AG04450 (cell line): ENCODE results near the gene CNTN5. TPM values are rescaled to one million over a fixed set of nuclear protein-coding genes. Genes with fewer than 3 reads are reported as not detected.

Experiments used
- CTCF ChIA-PET: fragments of 300-600, 350-600 bp; formaldehyde crosslinking; extraction: SDS; loops from one replicate; lab custom pipeline; 2022; ENCODE audit warnings: antibody characterized with exemption, inconsistent platforms; lab: Charles Lee
- POLR2A ChIA-PET: fragments of 350-600 bp; formaldehyde crosslinking; extraction: SDS; loops from one replicate; lab custom pipeline; 2021; ENCODE audit warnings: antibody characterized with exemption, inconsistent platforms; lab: Yijun Ruan, JAX
- DNase-seq: peaks from one replicate; pipeline ENCODE4 v3.0.0-alpha.2; 2011; ENCODE audit warnings: low read depth, low spot score
- H3K27ac ChIP-seq: one replicate; pipeline ENCODE4 v1.5.1; 2012; ENCODE audit warnings: low read depth, low read length, control low read depth
- H3K27me3 ChIP-seq: one replicate; pipeline ENCODE4 v1.6.0; 2012; ENCODE audit warnings: low read length; ENCODE audit not compliant: control insufficient read depth, insufficient read depth
- H3K4me3 ChIP-seq: 2 replicates; pipeline ENCODE4 v1.5.1; 2011; ENCODE audit warnings: mild to moderate bottlenecking, low read depth, low read length, control low read depth
- H3K9me3 ChIP-seq: 2 replicates; pipeline ENCODE4 v1.5.1; 2012; ENCODE audit warnings: low read length; ENCODE audit not compliant: control insufficient read depth, insufficient read depth
- CTCF ChIP-seq: IDR thresholded peaks from 2 replicates; pipeline ENCODE4 v1.5.1; 2011; ENCODE audit warnings: low read depth, low read length, control low read depth, inconsistent platforms
- polyA plus RNA-seq: library from polyadenylated mRNA; depleted of rRNA; stranded (reverse); fragments of >200 nt; gene quantifications from 2 replicates; pipeline ENCODE4 v1.2.3, GENCODE V29; 2011

The CNTN5 gene
- polyA plus RNA-seq, 1 experiment, result not detected

- DNase-seq, result no peak
- CTCF ChIA-PET, result no interaction called here
Measured at GRCh38 chr11:99464985-99465384, 444.2 kb downstream of the CNTN5 start.

GRCh38 chr11:99489581-99489980 lies 468.8 kb downstream of the CNTN5 start:
- Histone ChIP-seq H3K27me3 (no peaks in the 10 kb centered on the region), H3K4me3 (no peak overlapping the region), H3K9me3 (no peaks in the 10 kb centered on the region), H3K27ac (no peak overlapping the region)
- no peak for TF ChIP-seq CTCF
- CTCF ChIA-PET, result no interaction called here
- no peak for DNase-seq
- POLR2A ChIA-PET, result no interaction called here

More at GRCh38 chr11:99464985-99465384, 444.2 kb downstream of the CNTN5 start:
- Histone ChIP-seq H3K27ac (no peak overlapping the region), H3K4me3 (no peak overlapping the region), H3K27me3 (no peaks in the 10 kb centered on the region), H3K9me3 (no peaks in the 10 kb centered on the region)
- POLR2A ChIA-PET, result no interaction called here
- TF ChIP-seq CTCF, result no peak

GRCh38 chr11:99494065-99494464 lies 473.3 kb downstream of the CNTN5 start:
- ChIA-PET CTCF (no interaction called here), POLR2A (no interaction called here)
- H3K27me3 ChIP-seq, result no peaks in the 10 kb centered on the region
- DNase-seq, result no peak
- no peaks in the 10 kb centered on the region for H3K9me3 ChIP-seq
- TF ChIP-seq CTCF, result no peak
- no peak overlapping the region for H3K27ac ChIP-seq
- no peak overlapping the region for H3K4me3 ChIP-seq

- Histone ChIP-seq H3K4me3 (no peak overlapping the region), H3K27ac (no peak overlapping the region), H3K9me3 (no peaks in the 10 kb centered on the region), H3K27me3 (no peaks in the 10 kb centered on the region)
- TF ChIP-seq CTCF, result no peak
- POLR2A ChIA-PET, result no interaction called here
- no peak for DNase-seq
- CTCF ChIA-PET, result no interaction called here
Measured at GRCh38 chr11:99501655-99502054, 480.9 kb downstream of the CNTN5 start.

DNA sequence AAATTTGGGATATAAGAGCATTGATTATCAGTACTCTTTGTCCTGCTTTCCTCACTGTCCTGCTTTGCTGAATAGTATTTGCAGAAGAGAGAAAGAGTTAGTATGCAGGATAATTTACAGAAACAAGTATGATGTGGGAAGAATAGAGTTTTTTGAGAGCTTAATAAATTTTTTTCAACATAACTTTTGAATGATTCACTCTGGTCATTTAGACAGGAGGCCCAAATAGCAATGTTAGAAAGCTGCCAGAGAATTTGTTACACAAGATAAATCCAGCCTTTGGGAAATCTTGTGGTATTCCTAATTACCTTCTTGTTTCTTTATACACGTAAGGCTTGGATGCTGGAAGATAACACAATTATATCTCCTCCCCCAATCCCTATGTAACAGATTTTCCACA lies 484.6 kb downstream of the CNTN5 start:
- H3K9me3 ChIP-seq, result no peaks in the 10 kb centered on the region
- no peak overlapping the region for H3K27ac ChIP-seq
- ChIA-PET POLR2A (interaction anchor here (1.1 kb wide), 1 partner anchor 17 kb away, joined by 3 read pairs; no protein-coding TSS in a partner anchor), CTCF (no interaction called here)
- no peak overlapping the region for H3K4me3 ChIP-seq
- peak; percentile 59 for DNase-seq
- no peaks in the 10 kb centered on the region for H3K27me3 ChIP-seq
- TF ChIP-seq CTCF, result no peak
